Peyer's patch (tissue), 4 donors: ENCODE results near the gene UBE2F.

Experiments used
- POLR2A ChIP-seq, 2 donors: fragments of 450-650 bp; IDR thresholded peaks; one replicate each; pipeline ENCODE4 v1.5.1; 2017; ENCODE audit warnings: antibody characterized with exemption in 2 of 2, mild to moderate bottlenecking in 2 of 2, moderate library complexity in 2 of 2
- TF ChIP-seq, protein P1 (sequence below), 6 experiments: fragments of 450-650 bp in 4 of 6; fragments of 200-600 bp in 2 of 6; sonication (generic) in 1 of 6; IDR thresholded peaks; one replicate each; pipeline ENCODE4 v1.5.1; 2017 to 2019; ENCODE audit warnings: antibody characterized with exemption in 6 of 6, mild to moderate bottlenecking in 3 of 6, moderate library complexity in 1 of 6

DNA sequence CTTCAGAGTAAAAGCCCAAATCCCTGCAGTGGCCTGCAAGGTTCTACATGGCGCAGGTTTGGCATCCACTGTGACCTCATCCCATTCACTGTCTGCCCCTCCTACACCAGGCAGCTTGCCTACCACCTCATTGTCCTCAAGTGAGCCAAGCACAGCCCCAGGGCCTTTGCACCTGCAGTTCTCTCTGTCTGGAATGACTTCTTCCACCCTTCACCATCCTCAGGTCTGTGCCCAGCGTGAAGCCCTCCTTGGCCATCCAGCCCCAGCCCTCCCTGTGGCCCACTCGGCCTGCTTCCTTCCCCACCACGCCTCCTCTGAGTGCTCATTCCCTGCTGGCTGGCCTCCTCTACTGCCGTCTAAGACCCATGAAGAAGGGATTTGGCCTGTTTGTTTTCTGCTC, 32.6 kb upstream of the UBE2F start:
- TF ChIP-seq, protein P1, sequence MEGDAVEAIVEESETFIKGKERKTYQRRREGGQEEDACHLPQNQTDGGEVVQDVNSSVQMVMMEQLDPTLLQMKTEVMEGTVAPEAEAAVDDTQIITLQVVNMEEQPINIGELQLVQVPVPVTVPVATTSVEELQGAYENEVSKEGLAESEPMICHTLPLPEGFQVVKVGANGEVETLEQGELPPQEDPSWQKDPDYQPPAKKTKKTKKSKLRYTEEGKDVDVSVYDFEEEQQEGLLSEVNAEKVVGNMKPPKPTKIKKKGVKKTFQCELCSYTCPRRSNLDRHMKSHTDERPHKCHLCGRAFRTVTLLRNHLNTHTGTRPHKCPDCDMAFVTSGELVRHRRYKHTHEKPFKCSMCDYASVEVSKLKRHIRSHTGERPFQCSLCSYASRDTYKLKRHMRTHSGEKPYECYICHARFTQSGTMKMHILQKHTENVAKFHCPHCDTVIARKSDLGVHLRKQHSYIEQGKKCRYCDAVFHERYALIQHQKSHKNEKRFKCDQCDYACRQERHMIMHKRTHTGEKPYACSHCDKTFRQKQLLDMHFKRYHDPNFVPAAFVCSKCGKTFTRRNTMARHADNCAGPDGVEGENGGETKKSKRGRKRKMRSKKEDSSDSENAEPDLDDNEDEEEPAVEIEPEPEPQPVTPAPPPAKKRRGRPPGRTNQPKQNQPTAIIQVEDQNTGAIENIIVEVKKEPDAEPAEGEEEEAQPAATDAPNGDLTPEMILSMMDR (IDR thresholded peaks at IDR 0.05) = no peak
- TF ChIP-seq POLR2A (IDR thresholded peaks at IDR 0.05) = no peak
